IMR-90 (cell line): Measurements from ENCODE around the gene RIPOR2. TPM values are rescaled to one million over a fixed set of nuclear protein-coding genes. Genes with fewer than 3 reads are reported as not detected.

Experiments used
- ATAC-seq: fragments of 200-7000 bp; cut with Tn5 transposase; 2 replicates; pipeline ENCODE4 v1.9.1; 2020; ENCODE audit warnings: low read depth, mild to moderate bottlenecking, moderate library complexity
- BruUV-seq: library from RNA; stranded (reverse); fragments of 400-500 nt; replicated peaks from 2 replicates; lab custom pipeline; 2021; lab: Mats Ljungman, UMichigan
- CTCF ChIA-PET: fragments of 300-600 bp; formaldehyde crosslinking; extraction: SDS; loops from one replicate; lab custom pipeline; 2021; ENCODE audit warnings: antibody characterized with exemption; lab: Yijun Ruan, JAX
- POLR2A ChIA-PET: fragments of 300-600 bp; sonication (Branson Sonifier 250); formaldehyde crosslinking; loops from one replicate; lab custom pipeline; 2022; ENCODE audit warnings: antibody characterized with exemption; ENCODE audit not compliant: unreplicated experiment; lab: Charles Lee
- DNase-seq: peaks from one replicate; pipeline ENCODE4 v3.0.0; 2013
- H2AFZ ChIP-seq: replicated peaks from 2 replicates; pipeline ENCODE3; 2013; ENCODE audit warnings: low read length, mild to moderate bottlenecking; ENCODE audit not compliant: poor library complexity
- H2AK5ac ChIP-seq: 2 replicates; pipeline ENCODE4 v1.6.1; 2013; ENCODE audit warnings: low read depth, low read length, inconsistent platforms
- H2AK9ac ChIP-seq: replicated peaks from 2 replicates; pipeline ENCODE3; 2013; ENCODE audit warnings: mild to moderate bottlenecking, low read depth, low read length, moderate library complexity; ENCODE audit not compliant: poor library complexity
- H2BK120ac ChIP-seq: 2 replicates; pipeline ENCODE4 v1.6.1; 2013; ENCODE audit warnings: low read depth, low read length, inconsistent platforms
- H2BK15ac ChIP-seq: 3 replicates; pipeline ENCODE4 v1.6.1; 2013; ENCODE audit warnings: low read depth, low read length, inconsistent platforms
- H2BK20ac ChIP-seq: 2 replicates; pipeline ENCODE4 v1.6.1; 2013; ENCODE audit warnings: low read depth, mild to moderate bottlenecking, inconsistent platforms, low read length, moderate library complexity
- H2BK5ac ChIP-seq: 2 replicates; pipeline ENCODE4 v1.6.1; 2013; ENCODE audit warnings: mild to moderate bottlenecking, low read depth, low read length, inconsistent platforms; ENCODE audit not compliant: poor library complexity, severe bottlenecking
- H3K14ac ChIP-seq: replicated peaks from 2 replicates; pipeline ENCODE4 v1.6.1; 2013; ENCODE audit warnings: low read depth, low read length, inconsistent platforms
- H3K18ac ChIP-seq: 2 replicates; pipeline ENCODE4 v1.6.1; 2013; ENCODE audit warnings: low read depth, low read length, control low read depth
- H3K23ac ChIP-seq: 2 replicates; pipeline ENCODE4 v1.6.1; 2013; ENCODE audit warnings: low read depth, low read length, inconsistent platforms
- H3K27ac ChIP-seq: 2 replicates; pipeline ENCODE4 v1.5.1; 2013; ENCODE audit warnings: mild to moderate bottlenecking, control low read depth, low read length; ENCODE audit not compliant: insufficient read depth
- H3K27me3 ChIP-seq: 2 replicates; pipeline ENCODE4 v1.6.1; 2013; ENCODE audit warnings: low read length; ENCODE audit not compliant: control insufficient read depth, insufficient read depth
- H3K36me3 ChIP-seq: 2 replicates; pipeline ENCODE4 v1.6.1; 2013; ENCODE audit warnings: low read length, mixed read lengths; ENCODE audit not compliant: control insufficient read depth, insufficient read depth
- H3K4ac ChIP-seq: 2 replicates; pipeline ENCODE4 v1.6.1; 2013; ENCODE audit warnings: low read depth, low read length, inconsistent platforms
- H3K4me1 ChIP-seq: 2 replicates; pipeline ENCODE4 v1.6.1; 2013; ENCODE audit warnings: low read length, mixed read lengths; ENCODE audit not compliant: control insufficient read depth, insufficient read depth
- H3K4me2 ChIP-seq: 2 replicates; pipeline ENCODE4 v1.6.1; 2013; ENCODE audit warnings: low read depth, mild to moderate bottlenecking, control low read depth, low read length, moderate library complexity
- H3K4me3 ChIP-seq: 2 replicates; pipeline ENCODE4 v1.5.1; 2013; ENCODE audit warnings: low read depth, mild to moderate bottlenecking, control low read depth, low read length, moderate library complexity; ENCODE audit not compliant: insufficient read depth
- H3K56ac ChIP-seq: 2 replicates; pipeline ENCODE4 v1.6.1; 2013; ENCODE audit warnings: low read length, inconsistent platforms; ENCODE audit not compliant: insufficient read depth; ENCODE audit errors: extremely low read depth
- H3K79me1 ChIP-seq, 2 experiments: 2 replicates each; pipeline ENCODE4 v1.6.1; 2013; ENCODE audit warnings: low read length in 2 of 2, inconsistent platforms in 1 of 2, low read depth in 1 of 2
- H3K9ac ChIP-seq: 2 replicates; pipeline ENCODE4 v1.6.1; 2013; ENCODE audit warnings: low read depth, low read length, control low read depth
- H3K9me1 ChIP-seq: 2 replicates; pipeline ENCODE4 v1.6.1; 2013; ENCODE audit warnings: low read length, inconsistent platforms; ENCODE audit not compliant: insufficient read depth
- H3K9me3 ChIP-seq: 2 replicates; pipeline ENCODE4 v1.6.1; 2013; ENCODE audit warnings: low read length; ENCODE audit not compliant: control insufficient read depth, insufficient read depth
- H4K20me1 ChIP-seq: 2 replicates; pipeline ENCODE4 v1.6.1; 2013; ENCODE audit warnings: low read length, inconsistent platforms; ENCODE audit not compliant: insufficient read depth
- H4K5ac ChIP-seq: 2 replicates; pipeline ENCODE4 v1.6.1; 2013; ENCODE audit warnings: mild to moderate bottlenecking, low read depth, low read length, control low read depth
- H4K8ac ChIP-seq, 2 experiments: 2 replicates each; pipeline ENCODE4 v1.6.1; 2013; ENCODE audit warnings: low read depth in 2 of 2, low read length in 2 of 2, control low read depth in 1 of 2, inconsistent platforms in 1 of 2
- H4K91ac ChIP-seq: 2 replicates; pipeline ENCODE4 v1.6.1; 2013; ENCODE audit warnings: low read depth, low read length, inconsistent platforms; ENCODE audit not compliant: insufficient read depth
- CEBPB ChIP-seq: IDR thresholded peaks from 2 replicates; pipeline ENCODE4 v1.6.1; 2012; ENCODE audit warnings: low read depth, low read length, improper control_type of control experiment
- CHD1 ChIP-seq: IDR thresholded peaks from 2 replicates; pipeline ENCODE4 v1.6.1; 2012; ENCODE audit warnings: low read depth, low read length, improper control_type of control experiment
- FOS ChIP-seq: fragments of 150-350 bp; IDR thresholded peaks from 2 replicates; pipeline ENCODE4 v1.6.1; 2016; ENCODE audit warnings: low read depth, low read length
- MAFK ChIP-seq: IDR thresholded peaks from 2 replicates; pipeline ENCODE4 v1.6.1; 2012; ENCODE audit warnings: low read depth, low read length, improper control_type of control experiment
- MAZ ChIP-seq: IDR thresholded peaks from 2 replicates; pipeline ENCODE4 v1.6.1; 2012; ENCODE audit warnings: low read depth, mild to moderate bottlenecking, low read length, improper control_type of control experiment, moderate library complexity, borderline replicate concordance
- MXI1 ChIP-seq: IDR thresholded peaks from 2 replicates; pipeline ENCODE4 v1.6.1; 2012; ENCODE audit warnings: low read depth, mild to moderate bottlenecking, low read length, moderate library complexity, borderline replicate concordance
- NFE2L2 ChIP-seq: fragments of 150-350 bp; IDR thresholded peaks from 2 replicates; pipeline ENCODE4 v1.6.1; 2016; ENCODE audit warnings: low read depth, mild to moderate bottlenecking, low read length
- POLR2A ChIP-seq: IDR thresholded peaks from 2 replicates; pipeline ENCODE4 v1.6.1; 2012; ENCODE audit warnings: mild to moderate bottlenecking, low read depth, low read length
- RAD21 ChIP-seq: IDR thresholded peaks from 2 replicates; pipeline ENCODE4 v1.6.1; 2012; ENCODE audit warnings: low read length, improper control_type of control experiment
- RCOR1 ChIP-seq: IDR thresholded peaks from 2 replicates; pipeline ENCODE4 v1.6.1; 2012; ENCODE audit warnings: mild to moderate bottlenecking, low read length, improper control_type of control experiment; ENCODE audit not compliant: insufficient replicate concordance
- RFX5 ChIP-seq: IDR thresholded peaks from 2 replicates; pipeline ENCODE4 v1.8.0; 2012; ENCODE audit warnings: low read depth, mild to moderate bottlenecking, low read length, moderate library complexity
- SMC3 ChIP-seq: fragments of 150-350 bp; IDR thresholded peaks from 2 replicates; pipeline ENCODE4 v1.6.1; 2016; ENCODE audit warnings: low read depth, mild to moderate bottlenecking, antibody characterized with exemption, low read length, moderate library complexity
- WGBS, 2 experiments: methylation state at CpG; one replicate each; pipeline versions ENCODE4 v1.1.5 to v1.1.7; 2013; ENCODE audit warnings: missing lambda C conversion rate in 2 of 2; ENCODE audit not compliant: insufficient read length in 1 of 2; ENCODE audit errors: extremely low coverage in 2 of 2; 5-methylcytosine and 5-hydroxymethylcytosine counted together
- dilution Hi-C: fragments of 300-500 bp; cut with HindIII; formaldehyde crosslinking; loops from one replicate; pipeline ENCODE4 v1.14.3; 2018; ENCODE audit warnings: low sequenced_read_pairs; ENCODE audit not compliant: unreplicated experiment
- in situ Hi-C: fragments of 300-500 bp; cut with MboI; formaldehyde crosslinking; loops from 3 replicates; pipeline ENCODE4 v1.14.3; 2019; ENCODE audit warnings: low sequenced_read_pairs, inconsistent platforms, mixed read lengths
- intact Hi-C: fragments of 100-400 bp; cut with micrococcal nuclease; formaldehyde crosslinking; loops from 2 replicates; pipeline ENCODE4 v1.10.0; 2022
- polyA plus RNA-seq, 3 experiments: library from polyadenylated mRNA; depleted of rRNA; stranded (reverse); fragments of >200 nt; gene quantifications; 2 replicates each; pipeline ENCODE4 v1.2.3, GENCODE V29; 2012; ENCODE audit warnings: low replicate concordance in 1 of 3
- total RNA-seq: library from RNA; depleted of rRNA; stranded (reverse); fragments of >200 nt; gene quantifications from 2 replicates; pipeline ENCODE4 v1.2.3, GENCODE V29; 2012
- TF ChIP-seq, protein P1 (sequence below): fragments of 150-350 bp; IDR thresholded peaks from 2 replicates; pipeline ENCODE4 v1.6.1; 2017; ENCODE audit warnings: mild to moderate bottlenecking, antibody characterized with exemption, low read length, low read depth
- TF ChIP-seq, protein P2 (sequence below): conservative IDR thresholded peaks from 2 replicates; pipeline ENCODE4 v1.5.1; 2012; ENCODE audit warnings: mild to moderate bottlenecking, low read depth, low read length, improper control_type of control experiment
- TF ChIP-seq, protein P3 (sequence below): fragments of 150-350 bp; IDR thresholded peaks from 2 replicates; pipeline ENCODE4 v1.6.1; 2016; ENCODE audit warnings: low read depth, mild to moderate bottlenecking, low read length, moderate library complexity, borderline replicate concordance

The RIPOR2 gene
- total and polyA plus RNA-seq, 2 of the 4 experiments (the other 2 are of a cell fraction), result 1.1 to 1.2 TPM

DNA sequence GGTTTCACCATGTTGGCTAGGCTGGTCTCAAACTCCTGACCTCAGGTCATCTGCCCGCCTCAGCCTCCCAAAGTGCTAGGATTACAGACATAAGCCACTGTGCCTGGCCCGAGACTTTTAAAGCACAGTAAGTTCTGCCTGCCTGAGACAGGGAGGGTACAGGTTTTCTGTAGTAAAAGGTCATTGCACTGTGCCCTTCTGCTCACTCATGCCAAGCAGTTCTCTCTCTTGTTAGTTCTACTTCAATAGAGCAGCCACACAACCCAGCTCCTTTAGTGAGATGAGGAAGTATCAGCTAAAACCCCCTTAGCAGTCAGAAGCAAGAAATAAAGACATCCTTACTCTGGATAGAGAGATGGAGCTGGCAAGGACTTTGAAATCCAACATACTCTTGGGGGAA is 84.7 kb downstream of the RIPOR2 start:
- no peaks in the 10 kb centered on the region for H3K4me1 ChIP-seq
- no peak overlapping the region for H3K4me3 ChIP-seq
- H3K23ac ChIP-seq, result no peak overlapping the region
- POLR2A ChIA-PET, result no interaction called here
- no peak for DNase-seq
- no peak overlapping the region for H3K4me2 ChIP-seq
- no peaks in the 10 kb centered on the region for H3K9me1 ChIP-seq
- no peak overlapping the region for H3K56ac ChIP-seq
- H2AK9ac ChIP-seq, result no peak overlapping the region
- dilution Hi-C loops (no loop called here), in situ Hi-C loops (no loop called here), intact Hi-C loops (loop anchor here (5.0 to 10.0 kb wide), 2 partner anchors 74 to 136 kb away; partner anchors contain the start of gene C6orf62)
- no peaks in the 10 kb centered on the region for H3K79me1 ChIP-seq
- no peak overlapping the region for H3K4ac ChIP-seq
- ATAC-seq, result no peak
- no peak overlapping the region for H2BK15ac ChIP-seq
- no peak overlapping the region for H3K18ac ChIP-seq
- no peaks in the 10 kb centered on the region for H4K20me1 ChIP-seq
- no peaks in the 10 kb centered on the region for H3K27me3 ChIP-seq
- H4K91ac ChIP-seq, result no peak overlapping the region
- no TSS peak for BruUV-seq
- H2AK5ac ChIP-seq, result no peak overlapping the region
- H3K27ac ChIP-seq, result no peak overlapping the region
- CTCF ChIA-PET, result interaction anchor here (1.5 kb wide), 1 partner anchor 141 kb away, joined by 3 read pairs; no protein-coding TSS in a partner anchor
- no peak overlapping the region for H4K5ac ChIP-seq
- H2AFZ ChIP-seq, result no peak overlapping the region
- no peak overlapping the region for H4K8ac ChIP-seq
- TF ChIP-seq FOS (no peak), CEBPB (no peak), RCOR1 (no peak), RFX5 (no peak), MAZ (no peak), MAFK (no peak), POLR2A (no peak), CHD1 (no peak), RAD21 (no peak), MXI1 (no peak), SMC3 (no peak), NFE2L2 (no peak)
- TF ChIP-seq, protein P1, sequence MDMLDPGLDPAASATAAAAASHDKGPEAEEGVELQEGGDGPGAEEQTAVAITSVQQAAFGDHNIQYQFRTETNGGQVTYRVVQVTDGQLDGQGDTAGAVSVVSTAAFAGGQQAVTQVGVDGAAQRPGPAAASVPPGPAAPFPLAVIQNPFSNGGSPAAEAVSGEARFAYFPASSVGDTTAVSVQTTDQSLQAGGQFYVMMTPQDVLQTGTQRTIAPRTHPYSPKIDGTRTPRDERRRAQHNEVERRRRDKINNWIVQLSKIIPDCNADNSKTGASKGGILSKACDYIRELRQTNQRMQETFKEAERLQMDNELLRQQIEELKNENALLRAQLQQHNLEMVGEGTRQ, result no peak
- TF ChIP-seq, protein P2, sequence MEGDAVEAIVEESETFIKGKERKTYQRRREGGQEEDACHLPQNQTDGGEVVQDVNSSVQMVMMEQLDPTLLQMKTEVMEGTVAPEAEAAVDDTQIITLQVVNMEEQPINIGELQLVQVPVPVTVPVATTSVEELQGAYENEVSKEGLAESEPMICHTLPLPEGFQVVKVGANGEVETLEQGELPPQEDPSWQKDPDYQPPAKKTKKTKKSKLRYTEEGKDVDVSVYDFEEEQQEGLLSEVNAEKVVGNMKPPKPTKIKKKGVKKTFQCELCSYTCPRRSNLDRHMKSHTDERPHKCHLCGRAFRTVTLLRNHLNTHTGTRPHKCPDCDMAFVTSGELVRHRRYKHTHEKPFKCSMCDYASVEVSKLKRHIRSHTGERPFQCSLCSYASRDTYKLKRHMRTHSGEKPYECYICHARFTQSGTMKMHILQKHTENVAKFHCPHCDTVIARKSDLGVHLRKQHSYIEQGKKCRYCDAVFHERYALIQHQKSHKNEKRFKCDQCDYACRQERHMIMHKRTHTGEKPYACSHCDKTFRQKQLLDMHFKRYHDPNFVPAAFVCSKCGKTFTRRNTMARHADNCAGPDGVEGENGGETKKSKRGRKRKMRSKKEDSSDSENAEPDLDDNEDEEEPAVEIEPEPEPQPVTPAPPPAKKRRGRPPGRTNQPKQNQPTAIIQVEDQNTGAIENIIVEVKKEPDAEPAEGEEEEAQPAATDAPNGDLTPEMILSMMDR, result no peak
- TF ChIP-seq, protein P3, sequence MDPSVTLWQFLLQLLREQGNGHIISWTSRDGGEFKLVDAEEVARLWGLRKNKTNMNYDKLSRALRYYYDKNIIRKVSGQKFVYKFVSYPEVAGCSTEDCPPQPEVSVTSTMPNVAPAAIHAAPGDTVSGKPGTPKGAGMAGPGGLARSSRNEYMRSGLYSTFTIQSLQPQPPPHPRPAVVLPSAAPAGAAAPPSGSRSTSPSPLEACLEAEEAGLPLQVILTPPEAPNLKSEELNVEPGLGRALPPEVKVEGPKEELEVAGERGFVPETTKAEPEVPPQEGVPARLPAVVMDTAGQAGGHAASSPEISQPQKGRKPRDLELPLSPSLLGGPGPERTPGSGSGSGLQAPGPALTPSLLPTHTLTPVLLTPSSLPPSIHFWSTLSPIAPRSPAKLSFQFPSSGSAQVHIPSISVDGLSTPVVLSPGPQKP, result no peak
- no peak overlapping the region for H2BK20ac ChIP-seq
- H3K14ac ChIP-seq, result no peak overlapping the region
- H3K9me3 ChIP-seq, result no peaks in the 10 kb centered on the region
- H3K9ac ChIP-seq, result no peak overlapping the region
- 80% methylated on average over 1 of the region's 2 CpGs; no CpG with 5 or more reads in 1 of the 2 experiments for WGBS, 2 experiments
- peaks cover 28% of the 10 kb centered on the region for H3K36me3 ChIP-seq
- H2BK120ac ChIP-seq, result no peak overlapping the region
- no peak overlapping the region for H2BK5ac ChIP-seq
